ENCODE measurements around the gene RNF34.

DNA sequence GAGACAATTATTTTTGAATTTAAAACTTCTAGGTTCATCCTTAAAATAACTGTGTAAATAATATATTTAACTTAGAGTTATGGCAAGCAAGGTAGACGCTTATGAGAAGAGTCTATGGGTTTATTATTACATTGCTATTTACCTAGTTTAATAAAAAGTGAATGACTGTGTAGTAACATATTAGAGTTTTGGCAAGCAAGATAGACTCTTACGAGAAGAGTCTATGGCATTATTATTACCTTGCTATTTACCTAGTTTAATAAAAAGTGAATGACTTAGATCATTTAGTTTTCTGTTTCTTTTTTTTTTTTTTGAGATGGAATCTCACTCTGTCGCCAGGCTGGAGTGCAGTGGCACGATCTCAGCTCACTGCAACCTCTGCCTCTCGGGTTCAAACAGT, 3.8 kb downstream of the RNF34 start:
- no peak for TF ChIP-seq CTCF (IDR thresholded peaks at IDR 0.05)
- TF ChIP-seq POLR2A (IDR thresholded peaks at IDR 0.05) = no peak

Measured in Peyer's patch (tissue), 4 donors.